AG09319 (cell line): ENCODE measurements around the gene FGF12.

Experiments used
- DNase-seq: peaks from one replicate; pipeline ENCODE4 v3.0.0-alpha.2; 2010; ENCODE audit warnings: low read depth; ENCODE audit errors: extremely low read depth
- TF ChIP-seq, protein P1 (sequence below): IDR thresholded peaks from 2 replicates; pipeline ENCODE4 v1.5.1; 2011; ENCODE audit warnings: low read depth, mild to moderate bottlenecking, inconsistent platforms, low read length, moderate library complexity

The FGF12 gene

DNA sequence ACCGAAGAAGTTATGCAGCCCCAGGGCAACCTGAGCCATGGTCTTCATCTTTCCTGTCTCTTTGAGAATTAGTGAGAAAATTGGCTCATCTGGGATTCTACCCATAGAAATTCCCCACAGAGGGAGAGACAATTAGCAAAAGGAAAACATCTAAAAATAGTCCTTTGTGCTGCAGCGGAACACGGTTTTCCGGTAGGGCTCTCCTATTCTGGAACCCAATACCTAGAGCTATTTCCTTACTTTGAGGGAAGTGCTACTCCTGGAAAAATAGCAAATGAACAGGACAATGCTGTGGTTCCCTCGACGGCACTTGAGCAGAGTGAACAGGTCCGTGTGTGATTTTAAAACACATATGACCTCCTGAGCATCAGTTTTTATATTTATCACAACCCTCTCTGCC, 210.5 kb downstream of the FGF12 start:
- TF ChIP-seq, protein P1, sequence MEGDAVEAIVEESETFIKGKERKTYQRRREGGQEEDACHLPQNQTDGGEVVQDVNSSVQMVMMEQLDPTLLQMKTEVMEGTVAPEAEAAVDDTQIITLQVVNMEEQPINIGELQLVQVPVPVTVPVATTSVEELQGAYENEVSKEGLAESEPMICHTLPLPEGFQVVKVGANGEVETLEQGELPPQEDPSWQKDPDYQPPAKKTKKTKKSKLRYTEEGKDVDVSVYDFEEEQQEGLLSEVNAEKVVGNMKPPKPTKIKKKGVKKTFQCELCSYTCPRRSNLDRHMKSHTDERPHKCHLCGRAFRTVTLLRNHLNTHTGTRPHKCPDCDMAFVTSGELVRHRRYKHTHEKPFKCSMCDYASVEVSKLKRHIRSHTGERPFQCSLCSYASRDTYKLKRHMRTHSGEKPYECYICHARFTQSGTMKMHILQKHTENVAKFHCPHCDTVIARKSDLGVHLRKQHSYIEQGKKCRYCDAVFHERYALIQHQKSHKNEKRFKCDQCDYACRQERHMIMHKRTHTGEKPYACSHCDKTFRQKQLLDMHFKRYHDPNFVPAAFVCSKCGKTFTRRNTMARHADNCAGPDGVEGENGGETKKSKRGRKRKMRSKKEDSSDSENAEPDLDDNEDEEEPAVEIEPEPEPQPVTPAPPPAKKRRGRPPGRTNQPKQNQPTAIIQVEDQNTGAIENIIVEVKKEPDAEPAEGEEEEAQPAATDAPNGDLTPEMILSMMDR: no peak
- no peak for DNase-seq

DNA sequence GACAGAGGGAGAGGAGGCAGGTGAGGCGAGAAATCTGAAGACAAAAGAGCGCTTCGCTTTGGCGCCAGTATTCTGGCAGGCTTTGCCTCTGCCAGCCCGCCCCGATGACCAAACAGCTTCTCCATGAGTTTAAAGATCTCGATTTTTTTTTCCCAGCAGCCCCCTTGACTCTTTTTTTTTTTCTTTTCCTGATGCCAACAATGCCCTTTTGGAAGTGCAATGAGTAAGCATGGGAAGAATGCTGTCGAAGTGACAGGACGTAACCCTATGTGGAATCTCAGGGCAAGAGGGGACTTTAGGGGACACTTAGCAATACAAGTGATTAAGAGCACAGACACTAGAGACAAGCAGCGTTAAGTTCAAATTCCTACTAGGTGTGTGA, 211.7 kb downstream of the FGF12 start:
- no peak for DNase-seq
- TF ChIP-seq, protein P1: no peak

DNA sequence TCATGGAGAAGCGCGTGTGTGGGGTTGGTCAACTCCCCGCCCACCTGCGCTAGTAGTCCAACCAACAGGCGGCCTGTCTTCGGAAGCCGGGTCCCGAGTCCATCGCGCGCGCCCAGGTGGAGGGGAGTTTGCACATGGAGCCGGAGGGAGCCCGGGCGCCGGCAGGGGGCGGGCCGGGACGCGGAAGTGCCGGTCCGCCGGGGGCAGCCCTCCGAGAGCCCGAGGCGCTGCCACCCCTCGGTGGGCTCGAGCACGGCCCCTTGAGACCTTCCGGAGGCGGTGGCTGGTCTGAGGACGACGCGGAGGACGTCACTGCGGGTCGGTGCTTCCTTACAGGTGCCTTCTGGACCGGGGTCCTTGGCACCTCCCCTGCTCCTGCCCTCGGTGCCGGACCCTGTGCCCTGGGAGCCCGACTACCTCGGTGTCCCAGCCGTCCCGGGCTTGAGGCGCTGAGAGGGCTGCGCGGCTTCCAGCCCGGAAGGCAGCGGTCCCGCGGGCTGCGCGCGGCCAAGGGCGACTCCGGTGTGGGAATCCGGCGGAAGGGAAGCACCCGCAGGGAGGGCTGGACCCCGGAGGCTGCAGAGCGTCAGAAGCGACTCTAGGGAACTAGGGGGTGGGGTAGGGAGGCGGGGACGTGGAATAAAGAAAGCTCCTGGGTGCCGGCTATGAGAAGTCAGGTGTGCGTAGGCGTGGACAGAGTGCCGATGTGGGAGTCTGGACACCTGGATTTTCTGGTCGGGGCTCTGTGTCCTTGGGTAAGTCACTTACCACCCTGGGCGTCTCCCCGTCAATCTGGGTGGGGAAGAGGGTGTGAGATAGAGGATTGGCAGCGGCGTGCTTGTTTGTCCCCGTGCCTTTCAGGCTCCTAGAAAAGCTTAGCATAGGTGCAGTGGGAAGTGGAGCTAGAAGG, 212.3 kb downstream of the FGF12 start:
- TF ChIP-seq, protein P1: no peak
- DNase-seq: no peak

DNA sequence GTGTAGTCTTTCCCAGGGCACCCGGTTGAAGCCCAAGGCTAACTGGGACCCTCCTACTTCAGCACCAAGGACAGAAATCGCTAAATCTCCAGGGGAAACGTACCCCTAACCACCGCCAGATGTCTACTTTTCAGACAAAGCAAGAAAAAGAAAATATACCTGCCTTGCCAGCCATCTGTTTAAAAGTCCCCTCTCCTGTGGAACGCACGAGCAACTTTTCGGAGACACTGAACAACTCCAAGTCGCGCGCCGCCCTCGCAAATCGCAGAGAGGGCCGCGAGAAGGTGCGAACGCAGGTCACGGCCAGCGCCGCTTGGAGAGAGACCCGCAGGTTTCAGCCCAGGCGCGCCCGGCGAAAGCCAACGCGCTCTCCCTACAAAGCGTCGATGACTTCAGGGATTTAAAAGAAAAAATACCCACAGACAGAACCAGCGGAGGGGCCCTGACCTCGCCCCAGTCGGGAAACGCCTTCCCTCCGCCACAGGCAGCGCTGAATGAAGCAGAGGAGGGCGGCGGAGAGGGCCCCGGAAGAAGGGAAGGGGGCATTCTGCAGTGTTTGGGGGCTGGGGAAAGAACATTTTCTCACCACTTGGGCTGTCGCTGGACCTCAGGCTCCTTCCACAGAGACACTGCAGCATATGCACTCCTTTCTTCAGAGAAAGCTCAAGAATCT, 213.1 kb downstream of the FGF12 start:
- no peak for DNase-seq
- TF ChIP-seq, protein P1: no peak

DNA sequence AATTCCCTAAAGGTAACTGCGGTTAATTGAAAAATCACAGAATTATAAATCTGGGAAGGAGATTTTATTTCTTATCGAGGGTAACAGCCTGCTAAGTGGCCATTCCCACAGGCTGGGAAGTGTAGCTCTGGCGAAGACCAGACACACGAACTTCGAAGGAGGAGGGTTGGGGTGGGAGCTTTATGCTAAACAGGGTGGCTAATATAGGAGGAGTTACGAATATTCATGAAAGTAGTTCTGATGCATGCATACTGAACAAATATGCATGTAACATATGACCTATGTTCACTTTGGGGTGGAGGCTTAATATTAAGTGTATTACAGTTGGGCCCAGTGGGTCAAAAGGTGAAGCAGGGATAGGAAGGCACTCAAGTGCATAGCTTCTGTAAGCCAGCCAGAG, 221.6 kb downstream of the FGF12 start:
- TF ChIP-seq, protein P1: no peak
- DNase-seq: no peak

DNA sequence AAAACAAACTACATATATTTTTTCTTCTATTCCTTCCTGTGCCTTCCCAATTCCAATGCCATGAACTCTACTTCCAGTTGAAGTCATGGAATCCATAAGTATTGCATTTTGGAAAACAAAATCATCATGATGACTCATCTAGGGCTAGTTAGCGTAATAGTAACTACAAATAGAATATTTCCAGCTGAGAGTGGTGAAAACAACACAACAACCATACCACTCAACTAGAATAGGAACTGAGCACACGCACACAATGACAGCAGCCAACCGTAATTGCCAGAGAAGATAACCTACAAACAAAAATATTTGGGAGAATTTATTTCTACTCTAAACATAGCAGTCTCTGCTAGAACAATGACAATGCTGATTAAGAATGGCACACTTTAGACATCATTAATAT, 225.9 kb downstream of the FGF12 start:
- DNase-seq: no peak
- TF ChIP-seq, protein P1: no peak
